Activated B cell treated with CpG ODN at 0.5 μM for 24 hours (primary cell): ENCODE data around the gene LRP8. TPM values are rescaled to one million over a fixed set of nuclear protein-coding genes. Genes with fewer than 3 reads are reported as not detected.

Source experiments
- ATAC-seq: fragments of 200-7000 bp; cut with Tn5 transposase; one replicate; pipeline ENCODE4 v1.10.0; 2021; ENCODE audit warnings: low read depth, mild to moderate bottlenecking, moderate library complexity
- CTCF ChIA-PET: fragments of 350-600 bp; sonication (Branson Sonifier 250); formaldehyde crosslinking; loops from one replicate; lab custom pipeline; 2021; ENCODE audit warnings: antibody characterized with exemption; lab: Charles Lee
- POLR2A ChIA-PET: fragments of 350-600 bp; sonication (Branson Sonifier 250); formaldehyde crosslinking; loops from one replicate; lab custom pipeline; 2021; ENCODE audit warnings: antibody characterized with exemption; lab: Charles Lee
- DNase-seq: peaks from one replicate; pipeline ENCODE4 v3.0.0; 2022
- H3K27ac Mint-ChIP-seq: one replicate; pipeline ENCODE4 v1.8.0; 2020; ENCODE audit warnings: mixed read lengths
- H3K27me3 Mint-ChIP-seq: one replicate; pipeline ENCODE4 v1.8.0; 2021; ENCODE audit warnings: mixed read lengths
- H3K36me3 Mint-ChIP-seq: one replicate; pipeline ENCODE4 v1.8.0; 2021; ENCODE audit warnings: low read depth, mixed read lengths
- H3K4me1 Mint-ChIP-seq: one replicate; pipeline ENCODE4 v1.8.0; 2021; ENCODE audit warnings: mixed read lengths
- H3K4me3 Mint-ChIP-seq: one replicate; pipeline ENCODE4 v1.8.0; 2020; ENCODE audit warnings: mild to moderate bottlenecking, mixed read lengths
- H3K9me3 Mint-ChIP-seq: one replicate; pipeline ENCODE4 v1.8.0; 2020; ENCODE audit warnings: mixed read lengths
- CTCF ChIP-seq: fragments of 200-600 bp; IDR thresholded peaks from one replicate; pipeline ENCODE4 v1.8.0; 2022; ENCODE audit warnings: antibody characterized with exemption, mild to moderate bottlenecking
- intact Hi-C: fragments of 100-400 bp; cut with micrococcal nuclease; formaldehyde crosslinking; loops from one replicate; pipeline ENCODE4 v1.15.1; 2024
- total RNA-seq: library from RNA; stranded (reverse); gene quantifications from 2 replicates; pipeline ENCODE4 v1.2.3, GENCODE V29; 2022

Gene LRP8
- total RNA-seq, 1 donor from 2014 or later: 40.6 TPM

- no peak for TF ChIP-seq CTCF
- CTCF ChIA-PET: no interaction called here
- no peak overlapping the region for H3K27ac Mint-ChIP-seq
These were observed 12.1 kb downstream of the LRP8 start for GRCh38 chr1:53315456-53316423.

GRCh38 chr1:53315046-53315445 lies 12.8 kb downstream of the LRP8 start:
- H3K36me3 Mint-ChIP-seq: no peaks in the 10 kb centered on the region
- intact Hi-C loops: no loop called here
- no peak overlapping the region for H3K4me3 Mint-ChIP-seq
- no peak for DNase-seq
- no peak overlapping the region for H3K27ac Mint-ChIP-seq
- H3K4me1 Mint-ChIP-seq: peaks cover 25% of the 10 kb centered on the region
- POLR2A ChIA-PET: no interaction called here
- TF ChIP-seq CTCF: no peak
- H3K9me3 Mint-ChIP-seq: no peaks in the 10 kb centered on the region
- CTCF ChIA-PET: no interaction called here
- ATAC-seq: no peak
- no peaks in the 10 kb centered on the region for H3K27me3 Mint-ChIP-seq

More at GRCh38 chr1:53315456-53316423, 12.1 kb downstream of the LRP8 start:
- intact Hi-C loops: no loop called here
- Mint-ChIP-seq H3K4me3 (no peak overlapping the region), H3K36me3 (peaks cover 1% of the 10 kb centered on the region), H3K4me1 (peaks cover 25% of the 10 kb centered on the region), H3K9me3 (no peaks in the 10 kb centered on the region), H3K27me3 (no peaks in the 10 kb centered on the region)
- POLR2A ChIA-PET: interaction anchor here (1.0 kb wide), 1 partner anchor 10 kb away, joined by 3 read pairs; no protein-coding TSS in a partner anchor
- DNase-seq: no peak
- no peak for ATAC-seq

- H3K4me1 Mint-ChIP-seq: peaks cover 25% of the 10 kb centered on the region
- no peak for TF ChIP-seq CTCF
- POLR2A ChIA-PET: no interaction called here
- H3K36me3 Mint-ChIP-seq: no peaks in the 10 kb centered on the region
- CTCF ChIA-PET: no interaction called here
- H3K9me3 Mint-ChIP-seq: no peaks in the 10 kb centered on the region
- intact Hi-C loops: no loop called here
- ATAC-seq (no peak), DNase-seq (no peak)
- no peak overlapping the region for H3K4me3 Mint-ChIP-seq
- H3K27me3 Mint-ChIP-seq: no peaks in the 10 kb centered on the region
- no peak overlapping the region for H3K27ac Mint-ChIP-seq
These were observed 13.3 kb downstream of the LRP8 start for GRCh38 chr1:53314606-53315005.

GRCh38 chr1:53314096-53314495 lies 13.8 kb downstream of the LRP8 start:
- H3K27me3 Mint-ChIP-seq: no peaks in the 10 kb centered on the region
- no peak for DNase-seq
- no peak for TF ChIP-seq CTCF
- H3K27ac Mint-ChIP-seq: no peak overlapping the region
- intact Hi-C loops: no loop called here
- ChIA-PET CTCF (no interaction called here), POLR2A (no interaction called here)
- no peaks in the 10 kb centered on the region for H3K36me3 Mint-ChIP-seq
- H3K9me3 Mint-ChIP-seq: no peaks in the 10 kb centered on the region
- peaks cover 25% of the 10 kb centered on the region for H3K4me1 Mint-ChIP-seq
- no peak for ATAC-seq
- no peak overlapping the region for H3K4me3 Mint-ChIP-seq

- H3K9me3 Mint-ChIP-seq: no peaks in the 10 kb centered on the region
- H3K4me1 Mint-ChIP-seq: peaks cover 25% of the 10 kb centered on the region
- H3K27ac Mint-ChIP-seq: no peak overlapping the region
- no peak for ATAC-seq
- no peak for DNase-seq
- no peak for TF ChIP-seq CTCF
- H3K4me3 Mint-ChIP-seq: no peak overlapping the region
- intact Hi-C loops: no loop called here
- CTCF ChIA-PET: interaction anchor here (0.9 kb wide), 1 partner anchor 35 kb away, joined by 3 read pairs; no protein-coding TSS in a partner anchor
- H3K27me3 Mint-ChIP-seq: no peaks in the 10 kb centered on the region
- H3K36me3 Mint-ChIP-seq: no peaks in the 10 kb centered on the region
- POLR2A ChIA-PET: no interaction called here
These were observed 14.3 kb downstream of the LRP8 start for GRCh38 chr1:53313556-53313955.
